ENCODE data around the gene PREB. TPM values are rescaled to one million over a fixed set of nuclear protein-coding genes. Genes with fewer than 3 reads are reported as not detected.

PREB gene
- total RNA-seq, 2 donors from 2014 or later = 50.5 to 53.5 TPM

GRCh38 chr2:27105981-27106380 is 28.5 kb downstream of the PREB start:
- no peaks in the 10 kb centered on the region for H3K36me3 Mint-ChIP-seq (ENCODE audit: low read depth)
- no peak for DNase-seq
- H3K9me3 Mint-ChIP-seq = no peaks in the 10 kb centered on the region
- no peak overlapping the region for H3K4me3 Mint-ChIP-seq
- no peaks in the 10 kb centered on the region for H3K4me1 ChIP-seq (ENCODE audit: control insufficient read depth, insufficient read depth, low read length)
- H3K9me3 ChIP-seq (ENCODE audit: control insufficient read depth, low read length) = no peaks in the 10 kb centered on the region
- H3K9ac ChIP-seq (ENCODE audit: extremely low read depth, low read length, poor library complexity, severe bottlenecking) = no peak overlapping the region
- H3K27ac Mint-ChIP-seq = no peak overlapping the region
- H3K36me3 ChIP-seq (ENCODE audit: control insufficient read depth, insufficient read depth, low read length) = no peaks in the 10 kb centered on the region
- no peak for TF ChIP-seq CTCF (conservative IDR thresholded peaks at IDR 0.05)
- peaks cover 3% of the 10 kb centered on the region for H3K27me3 Mint-ChIP-seq (ENCODE audit: insufficient read depth)
- 83 to 90% methylated on average over 3 of the region's 3 CpGs for WGBS, 2 experiments (ENCODE audit: insufficient coverage in 1 of 2, insufficient read length in 1 of 2)
- no peak overlapping the region for H3K27ac ChIP-seq (ENCODE audit: low read depth, low read length)
- H3K4me3 ChIP-seq (ENCODE audit: low read length) = no peak overlapping the region
- peaks cover 6% of the 10 kb centered on the region for H3K27me3 ChIP-seq (ENCODE audit: control insufficient read depth, insufficient read depth, low read length, poor library complexity, severe bottlenecking)
- no peaks in the 10 kb centered on the region for H3K4me1 Mint-ChIP-seq

GRCh38 chr2:27102329-27102728 is 32.1 kb downstream of the PREB start:
- no peak for DNase-seq
- H3K9me3 ChIP-seq (ENCODE audit: control insufficient read depth, low read length) = no peaks in the 10 kb centered on the region
- no peaks in the 10 kb centered on the region for H3K36me3 Mint-ChIP-seq (ENCODE audit: low read depth)
- H3K36me3 ChIP-seq (ENCODE audit: control insufficient read depth, insufficient read depth, low read length) = no peaks in the 10 kb centered on the region
- TF ChIP-seq CTCF (conservative IDR thresholded peaks at IDR 0.05) = no peak
- no peaks in the 10 kb centered on the region for H3K4me1 Mint-ChIP-seq
- H3K4me3 Mint-ChIP-seq = no peak overlapping the region
- H3K9ac ChIP-seq (ENCODE audit: extremely low read depth, low read length, poor library complexity, severe bottlenecking) = no peak overlapping the region
- no peaks in the 10 kb centered on the region for H3K9me3 Mint-ChIP-seq
- no peaks in the 10 kb centered on the region for H3K4me1 ChIP-seq (ENCODE audit: control insufficient read depth, insufficient read depth, low read length)
- WGBS, 2 experiments (ENCODE audit: insufficient coverage in 1 of 2, insufficient read length in 1 of 2) = 92% methylated on average over 5 of the region's 5 CpGs; no CpG with 5 or more reads in 1 of the 2 experiments
- no peak overlapping the region for H3K27ac Mint-ChIP-seq
- H3K27me3 Mint-ChIP-seq (ENCODE audit: insufficient read depth) = peaks cover 3% of the 10 kb centered on the region
- no peak overlapping the region for H3K27ac ChIP-seq (ENCODE audit: low read depth, low read length)
- no peak overlapping the region for H3K4me3 ChIP-seq (ENCODE audit: low read length)
- peaks cover 6% of the 10 kb centered on the region for H3K27me3 ChIP-seq (ENCODE audit: control insufficient read depth, insufficient read depth, low read length, poor library complexity, severe bottlenecking)

GRCh38 chr2:27100036-27100435 is 34.4 kb downstream of the PREB start:
- TF ChIP-seq CTCF (conservative IDR thresholded peaks at IDR 0.05) = no peak
- Histone ChIP-seq H3K36me3 (ENCODE audit: control insufficient read depth, insufficient read depth, low read length) (no peaks in the 10 kb centered on the region), H3K9me3 (ENCODE audit: control insufficient read depth, low read length) (no peaks in the 10 kb centered on the region), H3K4me1 (ENCODE audit: control insufficient read depth, insufficient read depth, low read length) (peaks cover 5% of the 10 kb centered on the region), H3K27ac (ENCODE audit: low read depth, low read length) (no peak overlapping the region), H3K27me3 (ENCODE audit: control insufficient read depth, insufficient read depth, low read length, poor library complexity, severe bottlenecking) (peaks cover 5% of the 10 kb centered on the region), H3K9ac (ENCODE audit: extremely low read depth, low read length, poor library complexity, severe bottlenecking) (no peak overlapping the region), H3K4me3 (ENCODE audit: low read length) (no peak overlapping the region)
- Mint-ChIP-seq H3K9me3 (no peaks in the 10 kb centered on the region), H3K4me3 (no peak overlapping the region), H3K27me3 (ENCODE audit: insufficient read depth) (no peaks in the 10 kb centered on the region), H3K4me1 (peaks cover 4% of the 10 kb centered on the region), H3K27ac (peak overlapping the region; percentile 49), H3K36me3 (ENCODE audit: low read depth) (no peaks in the 10 kb centered on the region)
- 82 to 83% methylated on average over 8 to 10 of the region's 10 CpGs for WGBS, 2 experiments (ENCODE audit: insufficient coverage in 1 of 2, insufficient read length in 1 of 2)
- DNase-seq = no peak
